Neural cell (in vitro differentiated cells): ENCODE data around the gene CHMP1A. TPM values are rescaled to one million over a fixed set of nuclear protein-coding genes. Genes with fewer than 3 reads are reported as not detected.

Experiments
- H2AFZ ChIP-seq: fragments of 200-600, 300-800 bp; sonication (generic), shearing (Covaris generic); 2 replicates; pipeline ENCODE4 v1.6.0; 2014; ENCODE audit warnings: low read depth, mild to moderate bottlenecking, antibody characterized with exemption, low read length, moderate library complexity
- H3F3A ChIP-seq: fragments of 200-600 bp; shearing (Covaris generic); 2 replicates; pipeline ENCODE4 v1.6.1; 2016; ENCODE audit warnings: mild to moderate bottlenecking, moderate library complexity, mixed read lengths, antibody characterized with exemption, low read length; ENCODE audit not compliant: insufficient read depth, poor library complexity, severe bottlenecking
- H3K27ac ChIP-seq: fragments of 200-600, 300-800 bp; sonication (generic), shearing (Covaris generic); 2 replicates; pipeline ENCODE4 v1.5.1; 2014; ENCODE audit warnings: mild to moderate bottlenecking, low read length, moderate library complexity
- H3K27me3 ChIP-seq: fragments of 300-800, 200-600 bp; sonication (generic), shearing (Covaris generic); 2 replicates; pipeline ENCODE4 v1.6.0; 2014; ENCODE audit warnings: mild to moderate bottlenecking, low read depth, low read length, moderate library complexity; ENCODE audit not compliant: insufficient read depth
- H3K36me3 ChIP-seq: fragments of 300-800, 200-600 bp; sonication (generic), shearing (Covaris generic); 2 replicates; pipeline ENCODE4 v1.5.1; 2014; ENCODE audit warnings: mild to moderate bottlenecking, antibody characterized with exemption, low read length, moderate library complexity; ENCODE audit not compliant: insufficient read depth
- H3K4me2 ChIP-seq: fragments of 300-800, 200-600 bp; sonication (generic), shearing (Covaris generic); 2 replicates; pipeline ENCODE4 v1.6.0; 2014; ENCODE audit warnings: mild to moderate bottlenecking, low read length
- H3K4me3 ChIP-seq: fragments of 300-800, 200-600 bp; sonication (generic), shearing (Covaris generic); 2 replicates; pipeline ENCODE4 v1.5.1; 2014; ENCODE audit warnings: mild to moderate bottlenecking, low read length, moderate library complexity
- H3K79me2 ChIP-seq: fragments of 200-600 bp; shearing (Covaris generic); replicated peaks from 2 replicates; pipeline ENCODE4 v1.6.0; 2014; ENCODE audit warnings: mild to moderate bottlenecking, low read length, moderate library complexity; ENCODE audit not compliant: insufficient read depth
- H3K9ac ChIP-seq: fragments of 300-800, 200-600 bp; sonication (generic), shearing (Covaris generic); 2 replicates; pipeline ENCODE4 v1.6.1; 2016; ENCODE audit warnings: mild to moderate bottlenecking, low read length, mixed read lengths
- H3K9me2 ChIP-seq: fragments of 200-600 bp; shearing (Covaris generic); 2 replicates; pipeline ENCODE4 v1.6.1; 2016; ENCODE audit warnings: mild to moderate bottlenecking, low read length, mixed read lengths; ENCODE audit not compliant: insufficient read depth
- H3K9me3 ChIP-seq: fragments of 200-600, 300-800 bp; sonication (generic), shearing (Covaris generic); 2 replicates; pipeline ENCODE4 v1.6.1; 2016; ENCODE audit warnings: mild to moderate bottlenecking, mixed run types, low read length, moderate library complexity, mixed read lengths
- H4K20me1 ChIP-seq: fragments of 200-600 bp; shearing (Covaris generic); 2 replicates; pipeline ENCODE4 v1.6.1; 2016; ENCODE audit warnings: mild to moderate bottlenecking, mixed run types; ENCODE audit not compliant: insufficient read depth
- EP300 ChIP-seq: fragments of 450-650 bp; conservative IDR thresholded peaks from 2 replicates; pipeline ENCODE4 v1.6.1; 2014; ENCODE audit warnings: antibody characterized with exemption, mild to moderate bottlenecking, moderate library complexity; ENCODE audit not compliant: poor library complexity, severe bottlenecking
- EZH2 ChIP-seq: fragments of 200-600, 300-800 bp; shearing (Covaris generic), sonication (generic); IDR thresholded peaks from 2 replicates; pipeline ENCODE4 v1.6.1; 2014; ENCODE audit warnings: antibody characterized with exemption, low read length, borderline replicate concordance, mild to moderate bottlenecking; ENCODE audit not compliant: insufficient read depth, poor library complexity, severe bottlenecking
- MXI1 ChIP-seq: fragments of 450-650 bp; conservative IDR thresholded peaks from 2 replicates; pipeline ENCODE4 v1.6.1; 2014; ENCODE audit warnings: antibody characterized with exemption, mild to moderate bottlenecking; ENCODE audit not compliant: poor library complexity, severe bottlenecking
- POLR2AphosphoS5 ChIP-seq: IDR thresholded peaks from 2 replicates; pipeline ENCODE4 v1.6.1; 2012
- RAD21 ChIP-seq: fragments of 450-650 bp; conservative IDR thresholded peaks from 2 replicates; pipeline ENCODE4 v1.6.1; 2014; ENCODE audit warnings: antibody characterized with exemption, mild to moderate bottlenecking, moderate library complexity
- SMC3 ChIP-seq: fragments of 450-650 bp; conservative IDR thresholded peaks from 2 replicates; pipeline ENCODE4 v1.6.1; 2014; ENCODE audit warnings: antibody characterized with exemption, mild to moderate bottlenecking, moderate library complexity; ENCODE audit not compliant: poor library complexity
- TAF1 ChIP-seq: IDR thresholded peaks from 2 replicates; pipeline ENCODE4 v1.6.1; 2012; ENCODE audit warnings: low read depth
- polyA plus RNA-seq: library from polyadenylated mRNA; depleted of rRNA; stranded (reverse); fragments of >200 nt; gene quantifications from 2 replicates; pipeline ENCODE4 v1.2.3, GENCODE V29; 2014
- TF ChIP-seq, protein P1 (sequence below): IDR thresholded peaks from 2 replicates; pipeline ENCODE4 v1.6.1; 2012; ENCODE audit warnings: borderline replicate concordance
- TF ChIP-seq, protein P2 (sequence below): fragments of 450-650 bp; IDR thresholded peaks from 2 replicates; pipeline ENCODE4 v1.5.1; 2014; ENCODE audit warnings: antibody characterized with exemption, mild to moderate bottlenecking, moderate library complexity; ENCODE audit not compliant: poor library complexity, severe bottlenecking

Gene CHMP1A
- polyA plus RNA-seq, 1 donor from 2014 or later = 113 TPM

DNA sequence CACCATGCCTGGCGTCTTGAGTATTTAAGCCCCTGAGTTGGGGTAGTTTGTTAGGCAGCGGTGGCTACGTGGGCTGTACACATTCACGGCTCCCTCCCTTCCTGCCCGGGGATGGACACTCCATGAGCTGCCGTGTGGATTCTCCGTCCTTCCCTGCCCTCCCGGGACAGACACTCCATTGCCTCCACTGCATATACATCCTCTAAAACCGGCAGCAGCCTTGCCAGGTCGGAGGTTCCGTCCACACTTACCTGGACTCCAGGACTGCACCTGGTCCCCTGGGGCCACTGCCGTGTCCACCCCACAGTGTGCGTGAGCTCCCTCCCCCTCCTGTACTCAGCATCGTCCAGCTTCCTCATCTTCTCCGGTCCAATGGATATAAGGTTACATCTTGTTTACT, 47.5 kb upstream of the CHMP1A start:
- Histone ChIP-seq H3K9me3 (no peaks in the 10 kb centered on the region), H3K4me3 (no peak overlapping the region), H3K27me3 (no peaks in the 10 kb centered on the region), H2AFZ (no peak overlapping the region), H3F3A (no peaks in the 10 kb centered on the region), H3K9me2 (no peaks in the 10 kb centered on the region), H3K79me2 (no peaks in the 10 kb centered on the region), H3K27ac (no peak overlapping the region), H3K9ac (no peak overlapping the region), H3K36me3 (no peaks in the 10 kb centered on the region), H3K4me2 (no peak overlapping the region), H4K20me1 (no peaks in the 10 kb centered on the region)
- TF ChIP-seq EP300 = no peak
- no peak for TF ChIP-seq TAF1
- TF ChIP-seq, protein P1, sequence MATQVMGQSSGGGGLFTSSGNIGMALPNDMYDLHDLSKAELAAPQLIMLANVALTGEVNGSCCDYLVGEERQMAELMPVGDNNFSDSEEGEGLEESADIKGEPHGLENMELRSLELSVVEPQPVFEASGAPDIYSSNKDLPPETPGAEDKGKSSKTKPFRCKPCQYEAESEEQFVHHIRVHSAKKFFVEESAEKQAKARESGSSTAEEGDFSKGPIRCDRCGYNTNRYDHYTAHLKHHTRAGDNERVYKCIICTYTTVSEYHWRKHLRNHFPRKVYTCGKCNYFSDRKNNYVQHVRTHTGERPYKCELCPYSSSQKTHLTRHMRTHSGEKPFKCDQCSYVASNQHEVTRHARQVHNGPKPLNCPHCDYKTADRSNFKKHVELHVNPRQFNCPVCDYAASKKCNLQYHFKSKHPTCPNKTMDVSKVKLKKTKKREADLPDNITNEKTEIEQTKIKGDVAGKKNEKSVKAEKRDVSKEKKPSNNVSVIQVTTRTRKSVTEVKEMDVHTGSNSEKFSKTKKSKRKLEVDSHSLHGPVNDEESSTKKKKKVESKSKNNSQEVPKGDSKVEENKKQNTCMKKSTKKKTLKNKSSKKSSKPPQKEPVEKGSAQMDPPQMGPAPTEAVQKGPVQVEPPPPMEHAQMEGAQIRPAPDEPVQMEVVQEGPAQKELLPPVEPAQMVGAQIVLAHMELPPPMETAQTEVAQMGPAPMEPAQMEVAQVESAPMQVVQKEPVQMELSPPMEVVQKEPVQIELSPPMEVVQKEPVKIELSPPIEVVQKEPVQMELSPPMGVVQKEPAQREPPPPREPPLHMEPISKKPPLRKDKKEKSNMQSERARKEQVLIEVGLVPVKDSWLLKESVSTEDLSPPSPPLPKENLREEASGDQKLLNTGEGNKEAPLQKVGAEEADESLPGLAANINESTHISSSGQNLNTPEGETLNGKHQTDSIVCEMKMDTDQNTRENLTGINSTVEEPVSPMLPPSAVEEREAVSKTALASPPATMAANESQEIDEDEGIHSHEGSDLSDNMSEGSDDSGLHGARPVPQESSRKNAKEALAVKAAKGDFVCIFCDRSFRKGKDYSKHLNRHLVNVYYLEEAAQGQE = no peak
- TF ChIP-seq MXI1 = no peak
- no peak for TF ChIP-seq SMC3
- TF ChIP-seq, protein P2, sequence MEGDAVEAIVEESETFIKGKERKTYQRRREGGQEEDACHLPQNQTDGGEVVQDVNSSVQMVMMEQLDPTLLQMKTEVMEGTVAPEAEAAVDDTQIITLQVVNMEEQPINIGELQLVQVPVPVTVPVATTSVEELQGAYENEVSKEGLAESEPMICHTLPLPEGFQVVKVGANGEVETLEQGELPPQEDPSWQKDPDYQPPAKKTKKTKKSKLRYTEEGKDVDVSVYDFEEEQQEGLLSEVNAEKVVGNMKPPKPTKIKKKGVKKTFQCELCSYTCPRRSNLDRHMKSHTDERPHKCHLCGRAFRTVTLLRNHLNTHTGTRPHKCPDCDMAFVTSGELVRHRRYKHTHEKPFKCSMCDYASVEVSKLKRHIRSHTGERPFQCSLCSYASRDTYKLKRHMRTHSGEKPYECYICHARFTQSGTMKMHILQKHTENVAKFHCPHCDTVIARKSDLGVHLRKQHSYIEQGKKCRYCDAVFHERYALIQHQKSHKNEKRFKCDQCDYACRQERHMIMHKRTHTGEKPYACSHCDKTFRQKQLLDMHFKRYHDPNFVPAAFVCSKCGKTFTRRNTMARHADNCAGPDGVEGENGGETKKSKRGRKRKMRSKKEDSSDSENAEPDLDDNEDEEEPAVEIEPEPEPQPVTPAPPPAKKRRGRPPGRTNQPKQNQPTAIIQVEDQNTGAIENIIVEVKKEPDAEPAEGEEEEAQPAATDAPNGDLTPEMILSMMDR = no peak
- no peak for TF ChIP-seq POLR2AphosphoS5

DNA sequence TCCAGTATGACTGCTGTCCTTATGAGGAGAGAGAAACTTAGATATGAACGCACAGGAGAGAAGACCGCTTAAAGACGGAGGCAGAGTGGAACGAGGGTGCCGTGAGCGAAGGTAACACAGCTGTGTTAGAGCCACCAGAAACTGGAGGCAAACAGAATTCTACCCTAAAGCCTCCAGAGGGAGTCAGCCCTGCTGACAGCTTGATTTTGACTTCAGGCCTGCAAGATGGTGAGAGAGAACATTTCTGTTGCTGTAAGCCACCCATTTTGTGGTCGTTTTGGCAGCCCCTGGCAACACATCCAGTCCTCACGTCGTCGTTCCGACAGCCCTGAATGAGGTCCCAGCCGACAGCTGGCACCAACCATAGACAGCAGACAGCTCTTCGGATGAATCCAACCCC, 46.8 kb upstream of the CHMP1A start:
- Histone ChIP-seq H3K4me3 (no peak overlapping the region), H3K9me2 (no peaks in the 10 kb centered on the region), H3K36me3 (no peaks in the 10 kb centered on the region), H3K9me3 (no peaks in the 10 kb centered on the region), H3K79me2 (no peaks in the 10 kb centered on the region), H3K9ac (no peak overlapping the region), H3K4me2 (no peak overlapping the region), H3K27ac (no peak overlapping the region), H2AFZ (no peak overlapping the region), H3K27me3 (no peaks in the 10 kb centered on the region), H3F3A (no peaks in the 10 kb centered on the region), H4K20me1 (no peaks in the 10 kb centered on the region)
- no peak for TF ChIP-seq RAD21
- TF ChIP-seq, protein P2 = no peak
- TF ChIP-seq EZH2 = no peak
- TF ChIP-seq MXI1 = no peak
- no peak for TF ChIP-seq POLR2AphosphoS5
- TF ChIP-seq EP300 = no peak
- TF ChIP-seq SMC3 = no peak
- TF ChIP-seq TAF1 = no peak
- TF ChIP-seq, protein P1 = no peak
